ENCODE measurements around the gene TRPM2.

Gene TRPM2

GRCh38 chr21:44322621-44323325 is 30.6 kb upstream of the TRPM2 start:
- DNase-seq: no peak

GRCh38 chr21:44323591-44323990 is 29.8 kb upstream of the TRPM2 start:
- DNase-seq: no peak

GRCh38 chr21:44324106-44324853 is 29.1 kb upstream of the TRPM2 start:
- no peak for DNase-seq

GRCh38 chr21:44324854-44325107 is 28.6 kb upstream of the TRPM2 start:
- DNase-seq: no peak

- DNase-seq: no peak
These were observed 27.8 kb upstream of the TRPM2 start for GRCh38 chr21:44325386-44326271.

- DNase-seq: no peak
These were observed 27.2 kb upstream of the TRPM2 start for GRCh38 chr21:44326272-44326647.

- DNase-seq: no peak
These were observed 26.5 kb upstream of the TRPM2 start for GRCh38 chr21:44326716-44327602.

- no peak for DNase-seq
These were observed 25.8 kb upstream of the TRPM2 start for GRCh38 chr21:44327603-44327974.

- DNase-seq: no peak
These were observed 25.1 kb upstream of the TRPM2 start for GRCh38 chr21:44328242-44328895.

GRCh38 chr21:44329086-44329889 is 24.1 kb upstream of the TRPM2 start:
- no peak for DNase-seq

GRCh38 chr21:44329971-44330681 is 23.3 kb upstream of the TRPM2 start:
- no peak for DNase-seq

GRCh38 chr21:44330698-44331097 is 22.7 kb upstream of the TRPM2 start:
- DNase-seq: no peak

- no peak for DNase-seq
These were observed 22.2 kb upstream of the TRPM2 start for GRCh38 chr21:44331209-44331608.

GRCh38 chr21:44331650-44332307 is 21.6 kb upstream of the TRPM2 start:
- no peak for DNase-seq

- DNase-seq: no peak
These were observed 21.0 kb upstream of the TRPM2 start for GRCh38 chr21:44332383-44332782.

GRCh38 chr21:44332965-44333364 is 20.5 kb upstream of the TRPM2 start:
- DNase-seq: no peak

- DNase-seq: no peak
These were observed 19.7 kb upstream of the TRPM2 start for GRCh38 chr21:44333509-44334328.

GRCh38 chr21:44334329-44335030 is 18.9 kb upstream of the TRPM2 start:
- DNase-seq: no peak
